H1 (cell line): ENCODE results near the gene ZDHHC24. TPM values are rescaled to one million over a fixed set of nuclear protein-coding genes. Genes with fewer than 3 reads are reported as not detected.

Experiments used
- ASH2L ChIP-seq: fragments of 200-600, 300-600 bp; sonication (generic); IDR thresholded peaks from one replicate; pipeline ENCODE4 v1.7.1; 2017; ENCODE audit warnings: low read length
- EGR1 ChIP-seq: IDR thresholded peaks from 2 replicates; pipeline ENCODE4 v1.6.1; 2011; ENCODE audit warnings: low read depth, low read length, borderline replicate concordance
- GABPA ChIP-seq: IDR thresholded peaks from 2 replicates; pipeline ENCODE4 v1.6.1; 2011; ENCODE audit warnings: mild to moderate bottlenecking, low read length, moderate library complexity, borderline replicate concordance; ENCODE audit not compliant: insufficient read depth
- HDAC2 ChIP-seq, 2 experiments: fragments of 300-600 bp in 1 of 2; sonication (generic) in 1 of 2; IDR thresholded peaks; 2 replicates each; pipeline ENCODE4 v1.6.1; 2011 to 2012; ENCODE audit warnings: low read depth in 2 of 2, low read length in 2 of 2, mild to moderate bottlenecking in 2 of 2, moderate library complexity in 2 of 2, borderline replicate concordance in 1 of 2, inconsistent platforms in 1 of 2
- NRF1 ChIP-seq: IDR thresholded peaks from 2 replicates; pipeline ENCODE4 v1.6.1; 2011; ENCODE audit warnings: mild to moderate bottlenecking, low read depth, low read length, improper control_type of control experiment
- RFX5 ChIP-seq: IDR thresholded peaks from 2 replicates; pipeline ENCODE4 v1.6.1; 2011; ENCODE audit warnings: low read depth, low read length, improper control_type of control experiment, borderline replicate concordance
- SAP30 ChIP-seq: fragments of 300-600 bp; sonication (generic); IDR thresholded peaks from 2 replicates; pipeline ENCODE4 v1.7.1; 2012; ENCODE audit warnings: low read length, moderate library complexity, mild to moderate bottlenecking, inconsistent platforms; ENCODE audit not compliant: insufficient read depth, insufficient replicate concordance
- YY1 ChIP-seq: IDR thresholded peaks from 2 replicates; pipeline ENCODE4 v1.6.1; 2011; ENCODE audit warnings: low read depth, mild to moderate bottlenecking, low read length
- ZNF274 ChIP-seq: IDR thresholded peaks from 2 replicates; pipeline ENCODE4 v1.7.0; 2012; ENCODE audit warnings: low read length, borderline replicate concordance; ENCODE audit errors: extremely low read depth
- polyA plus RNA-seq, 7 experiments: library from polyadenylated mRNA; depleted of rRNA in 3 of 7; stranded (reverse) in 5 of 7; unstranded in 2 of 7; fragments of >200 nt in 5 of 7; fragments of 200-250 nt in 2 of 7; gene quantifications; 1 replicate in 5 of 7; 2 replicates in 1 of 7; 4 replicates in 1 of 7; pipeline versions ENCODE4 v1.2.1 to v1.2.3, GENCODE V29; 2011 to 2013; ENCODE audit warnings: missing spikeins in 2 of 7, mixed read lengths in 2 of 7
- total RNA-seq: library from RNA; stranded (reverse); fragmentation: NEBNext Ultra II Directional; extraction: Animal tissue kit (Norgen Biotek cat#: 25700); gene quantifications from 2 replicates; pipeline ENCODE4 v1.2.1, GENCODE V29; 2021
- TF ChIP-seq, protein P1 (sequence below): fragments of 300-600 bp; sonication (generic); IDR thresholded peaks from 2 replicates; pipeline ENCODE4 v1.7.1; 2012; ENCODE audit warnings: low read length, moderate library complexity, mild to moderate bottlenecking, inconsistent platforms; ENCODE audit not compliant: insufficient replicate concordance

The ZDHHC24 gene
- total and polyA plus RNA-seq, 2 of the 8 experiments (the other 6 are each of a cell fraction or from before 2014, with no cell fraction given): 8.4 to 9.7 TPM

DNA sequence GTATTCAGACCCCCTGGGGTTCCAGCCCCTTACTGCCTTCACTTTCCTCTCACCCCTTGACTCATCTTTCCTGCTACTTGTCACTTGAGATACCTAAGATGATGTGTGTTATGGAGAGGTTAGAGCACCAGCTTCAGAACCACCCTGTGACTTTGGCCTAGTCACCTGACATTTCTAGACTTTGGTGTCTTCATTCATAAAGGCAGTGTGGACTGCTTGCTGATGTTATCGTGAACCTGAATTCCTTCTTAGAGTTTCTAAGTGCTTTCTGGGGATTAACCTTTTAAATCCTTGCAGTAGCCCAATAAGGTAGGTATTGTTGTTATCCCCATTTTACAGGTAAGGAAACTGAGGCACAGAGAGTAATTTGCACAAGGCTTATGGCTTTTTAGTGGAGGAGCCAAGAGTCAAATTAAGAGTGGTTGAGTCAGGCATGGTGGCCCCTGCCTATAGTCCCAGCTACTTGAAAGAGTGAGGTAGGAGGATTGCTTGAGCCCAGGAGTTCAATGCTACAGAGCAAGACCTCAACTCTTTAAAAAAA is 40.5 kb downstream of the ZDHHC24 start (continued):
- TF ChIP-seq, protein P1, sequence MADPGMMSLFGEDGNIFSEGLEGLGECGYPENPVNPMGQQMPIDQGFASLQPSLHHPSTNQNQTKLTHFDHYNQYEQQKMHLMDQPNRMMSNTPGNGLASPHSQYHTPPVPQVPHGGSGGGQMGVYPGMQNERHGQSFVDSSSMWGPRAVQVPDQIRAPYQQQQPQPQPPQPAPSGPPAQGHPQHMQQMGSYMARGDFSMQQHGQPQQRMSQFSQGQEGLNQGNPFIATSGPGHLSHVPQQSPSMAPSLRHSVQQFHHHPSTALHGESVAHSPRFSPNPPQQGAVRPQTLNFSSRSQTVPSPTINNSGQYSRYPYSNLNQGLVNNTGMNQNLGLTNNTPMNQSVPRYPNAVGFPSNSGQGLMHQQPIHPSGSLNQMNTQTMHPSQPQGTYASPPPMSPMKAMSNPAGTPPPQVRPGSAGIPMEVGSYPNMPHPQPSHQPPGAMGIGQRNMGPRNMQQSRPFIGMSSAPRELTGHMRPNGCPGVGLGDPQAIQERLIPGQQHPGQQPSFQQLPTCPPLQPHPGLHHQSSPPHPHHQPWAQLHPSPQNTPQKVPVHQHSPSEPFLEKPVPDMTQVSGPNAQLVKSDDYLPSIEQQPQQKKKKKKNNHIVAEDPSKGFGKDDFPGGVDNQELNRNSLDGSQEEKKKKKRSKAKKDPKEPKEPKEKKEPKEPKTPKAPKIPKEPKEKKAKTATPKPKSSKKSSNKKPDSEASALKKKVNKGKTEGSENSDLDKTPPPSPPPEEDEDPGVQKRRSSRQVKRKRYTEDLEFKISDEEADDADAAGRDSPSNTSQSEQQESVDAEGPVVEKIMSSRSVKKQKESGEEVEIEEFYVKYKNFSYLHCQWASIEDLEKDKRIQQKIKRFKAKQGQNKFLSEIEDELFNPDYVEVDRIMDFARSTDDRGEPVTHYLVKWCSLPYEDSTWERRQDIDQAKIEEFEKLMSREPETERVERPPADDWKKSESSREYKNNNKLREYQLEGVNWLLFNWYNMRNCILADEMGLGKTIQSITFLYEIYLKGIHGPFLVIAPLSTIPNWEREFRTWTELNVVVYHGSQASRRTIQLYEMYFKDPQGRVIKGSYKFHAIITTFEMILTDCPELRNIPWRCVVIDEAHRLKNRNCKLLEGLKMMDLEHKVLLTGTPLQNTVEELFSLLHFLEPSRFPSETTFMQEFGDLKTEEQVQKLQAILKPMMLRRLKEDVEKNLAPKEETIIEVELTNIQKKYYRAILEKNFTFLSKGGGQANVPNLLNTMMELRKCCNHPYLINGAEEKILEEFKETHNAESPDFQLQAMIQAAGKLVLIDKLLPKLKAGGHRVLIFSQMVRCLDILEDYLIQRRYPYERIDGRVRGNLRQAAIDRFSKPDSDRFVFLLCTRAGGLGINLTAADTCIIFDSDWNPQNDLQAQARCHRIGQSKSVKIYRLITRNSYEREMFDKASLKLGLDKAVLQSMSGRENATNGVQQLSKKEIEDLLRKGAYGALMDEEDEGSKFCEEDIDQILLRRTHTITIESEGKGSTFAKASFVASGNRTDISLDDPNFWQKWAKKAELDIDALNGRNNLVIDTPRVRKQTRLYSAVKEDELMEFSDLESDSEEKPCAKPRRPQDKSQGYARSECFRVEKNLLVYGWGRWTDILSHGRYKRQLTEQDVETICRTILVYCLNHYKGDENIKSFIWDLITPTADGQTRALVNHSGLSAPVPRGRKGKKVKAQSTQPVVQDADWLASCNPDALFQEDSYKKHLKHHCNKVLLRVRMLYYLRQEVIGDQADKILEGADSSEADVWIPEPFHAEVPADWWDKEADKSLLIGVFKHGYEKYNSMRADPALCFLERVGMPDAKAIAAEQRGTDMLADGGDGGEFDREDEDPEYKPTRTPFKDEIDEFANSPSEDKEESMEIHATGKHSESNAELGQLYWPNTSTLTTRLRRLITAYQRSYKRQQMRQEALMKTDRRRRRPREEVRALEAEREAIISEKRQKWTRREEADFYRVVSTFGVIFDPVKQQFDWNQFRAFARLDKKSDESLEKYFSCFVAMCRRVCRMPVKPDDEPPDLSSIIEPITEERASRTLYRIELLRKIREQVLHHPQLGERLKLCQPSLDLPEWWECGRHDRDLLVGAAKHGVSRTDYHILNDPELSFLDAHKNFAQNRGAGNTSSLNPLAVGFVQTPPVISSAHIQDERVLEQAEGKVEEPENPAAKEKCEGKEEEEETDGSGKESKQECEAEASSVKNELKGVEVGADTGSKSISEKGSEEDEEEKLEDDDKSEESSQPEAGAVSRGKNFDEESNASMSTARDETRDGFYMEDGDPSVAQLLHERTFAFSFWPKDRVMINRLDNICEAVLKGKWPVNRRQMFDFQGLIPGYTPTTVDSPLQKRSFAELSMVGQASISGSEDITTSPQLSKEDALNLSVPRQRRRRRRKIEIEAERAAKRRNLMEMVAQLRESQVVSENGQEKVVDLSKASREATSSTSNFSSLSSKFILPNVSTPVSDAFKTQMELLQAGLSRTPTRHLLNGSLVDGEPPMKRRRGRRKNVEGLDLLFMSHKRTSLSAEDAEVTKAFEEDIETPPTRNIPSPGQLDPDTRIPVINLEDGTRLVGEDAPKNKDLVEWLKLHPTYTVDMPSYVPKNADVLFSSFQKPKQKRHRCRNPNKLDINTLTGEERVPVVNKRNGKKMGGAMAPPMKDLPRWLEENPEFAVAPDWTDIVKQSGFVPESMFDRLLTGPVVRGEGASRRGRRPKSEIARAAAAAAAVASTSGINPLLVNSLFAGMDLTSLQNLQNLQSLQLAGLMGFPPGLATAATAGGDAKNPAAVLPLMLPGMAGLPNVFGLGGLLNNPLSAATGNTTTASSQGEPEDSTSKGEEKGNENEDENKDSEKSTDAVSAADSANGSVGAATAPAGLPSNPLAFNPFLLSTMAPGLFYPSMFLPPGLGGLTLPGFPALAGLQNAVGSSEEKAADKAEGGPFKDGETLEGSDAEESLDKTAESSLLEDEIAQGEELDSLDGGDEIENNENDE: no peak
- TF ChIP-seq ZNF274 (no peak), NRF1 (no peak), SAP30 (no peak), GABPA (no peak), YY1 (no peak), RFX5 (no peak), EGR1 (no peak), HDAC2 (IDR thresholded peaks at IDR 0.05; ENCODE audit: borderline replicate concordance in 1 of 2, low read depth in 2 of 2, low read length in 2 of 2) (no peak), ASH2L (no peak)
